ENCODE data around the gene MYF5.
"Not testable (repeated sequence)": the region's sequence is repeated elsewhere in the genome, so short reads cannot be mapped to it uniquely, and the experiment has no call there.

The MYF5 gene

DNA sequence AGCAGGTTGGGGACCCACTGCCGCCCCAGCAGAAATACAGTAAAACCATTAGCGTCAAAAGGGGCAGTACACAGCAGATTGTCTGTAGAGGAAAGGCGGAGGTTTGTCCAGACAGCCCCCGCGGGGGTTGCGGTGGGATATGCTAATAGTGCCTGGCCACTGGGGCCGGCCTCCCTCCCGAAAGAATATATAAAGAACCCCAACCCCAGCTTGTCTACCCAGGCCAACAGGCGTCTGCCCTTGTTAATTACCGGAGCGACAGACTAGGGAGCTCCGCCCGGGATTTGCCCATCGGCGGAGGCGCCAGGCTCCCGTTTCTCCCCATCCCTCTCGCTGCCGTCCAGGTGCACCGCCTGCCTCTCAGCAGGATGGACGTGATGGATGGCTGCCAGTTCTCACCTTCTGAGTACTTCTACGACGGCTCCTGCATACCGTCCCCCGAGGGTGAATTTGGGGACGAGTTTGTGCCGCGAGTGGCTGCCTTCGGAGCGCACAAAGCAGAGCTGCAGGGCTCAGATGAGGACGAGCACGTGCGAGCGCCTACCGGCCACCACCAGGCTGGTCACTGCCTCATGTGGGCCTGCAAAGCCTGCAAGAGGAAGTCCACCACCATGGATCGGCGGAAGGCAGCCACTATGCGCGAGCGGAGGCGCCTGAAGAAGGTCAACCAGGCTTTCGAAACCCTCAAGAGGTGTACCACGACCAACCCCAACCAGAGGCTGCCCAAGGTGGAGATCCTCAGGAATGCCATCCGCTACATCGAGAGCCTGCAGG lies at the start of gene MYF5:
Gene MYF5 (plus strand): TSS at position 217 of the 774 bp plus-strand sequence. CDS start 152 bp downstream, at position 369.
- DNase-seq, result no peak

- no peak for DNase-seq
Measured at GRCh38 chr12:80670214-80670613, 46.5 kb upstream of the MYF5 start.

- not testable (repeated sequence) for DNase-seq
Measured at GRCh38 chr12:80676042-80676636, 40.6 kb upstream of the MYF5 start.

GRCh38 chr12:80676856-80677255 lies 39.9 kb upstream of the MYF5 start:
- no peak for DNase-seq

- DNase-seq, result no peak
Measured at GRCh38 chr12:80677994-80678393, 38.7 kb upstream of the MYF5 start.

GRCh38 chr12:80679346-80680131 lies 37.2 kb upstream of the MYF5 start:
- no peak for DNase-seq

- DNase-seq, result no peak
Measured at GRCh38 chr12:80681287-80681686, 35.4 kb upstream of the MYF5 start.

GRCh38 chr12:80681786-80682185 lies 34.9 kb upstream of the MYF5 start:
- DNase-seq, result no peak

DNA sequence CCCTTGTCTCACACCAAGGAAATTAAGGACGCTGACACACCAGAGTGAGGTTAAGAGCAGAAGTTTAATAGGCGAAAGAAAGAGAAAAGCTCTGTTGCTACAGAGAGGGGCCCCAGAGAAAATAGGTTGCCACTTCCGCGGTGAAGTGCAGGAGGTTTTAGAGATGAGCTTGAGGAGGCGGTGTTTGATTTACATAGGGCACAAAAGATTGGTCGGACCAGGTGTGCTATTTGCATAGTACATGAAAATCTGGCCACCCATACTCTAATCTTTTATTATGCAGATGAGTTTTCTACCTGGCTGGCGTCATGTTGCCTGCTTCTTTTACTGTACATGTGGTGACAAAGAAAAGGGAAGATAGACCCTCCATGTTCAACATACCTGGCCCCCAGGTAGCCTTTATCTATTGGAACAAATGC lies 32.6 kb upstream of the MYF5 start:
- DNase-seq, result no peak

DNA sequence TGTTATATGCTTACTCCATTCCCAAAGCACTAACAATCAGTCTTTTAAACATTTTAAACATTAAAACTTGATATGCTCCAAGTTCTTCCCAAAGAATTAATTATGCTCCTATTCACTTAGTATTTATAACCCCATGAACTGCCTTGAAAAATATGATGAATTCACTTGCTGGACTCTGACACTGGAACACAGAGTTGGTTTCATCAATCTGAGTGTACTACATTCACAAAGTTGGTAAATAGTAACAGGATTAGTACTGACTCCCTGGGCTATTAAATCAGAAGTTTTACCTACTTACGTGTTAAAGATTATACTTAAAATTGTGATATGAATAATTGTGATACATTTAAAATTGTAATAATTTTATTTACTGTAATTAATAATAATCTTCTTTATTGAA lies 26.6 kb upstream of the MYF5 start:
- DNase-seq, result no peak

- no peak for DNase-seq
Measured at GRCh38 chr12:80690513-80690912, 26.2 kb upstream of the MYF5 start.

DNA sequence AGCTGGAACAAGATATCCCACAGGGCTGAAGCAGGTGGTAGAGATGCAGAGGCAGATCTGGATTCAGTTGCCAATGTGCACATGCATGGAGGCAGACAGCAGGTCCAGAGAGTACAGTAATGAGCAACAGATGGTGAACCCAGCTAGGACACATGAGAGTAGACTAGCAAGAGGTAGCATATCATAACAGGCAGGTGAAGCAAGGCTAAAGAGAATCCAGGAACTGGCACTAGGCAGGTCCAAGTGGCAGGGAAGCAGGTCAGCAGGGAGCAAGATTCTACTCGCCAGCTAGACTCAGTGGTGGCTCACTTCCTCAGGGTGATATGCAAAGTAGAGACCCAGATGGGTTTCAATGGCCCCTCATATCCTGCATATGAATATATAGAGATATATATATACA lies 24.6 kb upstream of the MYF5 start:
- no peak for DNase-seq

- no peak for DNase-seq
Measured at GRCh38 chr12:80697270-80697887, 19.3 kb upstream of the MYF5 start.

GRCh38 chr12:80698256-80698655 lies 18.5 kb upstream of the MYF5 start:
- no peak for DNase-seq

DNA sequence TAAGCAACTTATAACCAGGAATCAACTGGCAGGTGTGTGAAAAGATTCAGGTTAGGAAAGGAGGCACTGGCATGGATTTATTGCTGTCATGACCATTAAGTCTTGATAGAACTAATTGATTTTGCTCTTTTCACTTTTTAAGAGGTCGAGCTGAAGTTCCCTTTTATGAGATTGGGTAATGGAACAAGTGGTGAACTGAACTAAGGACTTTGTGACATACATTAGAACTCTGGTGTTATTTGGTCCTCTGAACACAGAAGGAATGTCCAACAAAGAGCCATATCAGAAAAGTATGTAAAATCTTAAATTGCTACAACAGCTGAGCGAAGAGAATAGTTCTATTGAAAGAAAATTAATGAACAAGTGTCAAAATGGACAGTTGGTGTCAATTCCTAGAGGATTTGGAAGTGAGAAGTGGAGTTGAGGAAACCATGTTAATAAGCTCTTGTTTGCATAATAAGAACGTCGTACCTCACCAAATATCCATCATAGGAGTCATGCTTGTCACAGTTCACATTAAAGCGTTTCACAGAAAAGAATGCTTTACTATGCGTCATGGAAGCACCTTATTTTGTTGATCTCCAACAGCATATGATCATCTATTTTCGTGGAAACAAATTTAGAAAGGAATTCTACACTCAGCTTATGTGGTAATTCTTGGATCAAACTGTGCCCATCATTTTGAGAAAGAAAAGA lies 17.7 kb upstream of the MYF5 start:
- no peak for DNase-seq

DNA sequence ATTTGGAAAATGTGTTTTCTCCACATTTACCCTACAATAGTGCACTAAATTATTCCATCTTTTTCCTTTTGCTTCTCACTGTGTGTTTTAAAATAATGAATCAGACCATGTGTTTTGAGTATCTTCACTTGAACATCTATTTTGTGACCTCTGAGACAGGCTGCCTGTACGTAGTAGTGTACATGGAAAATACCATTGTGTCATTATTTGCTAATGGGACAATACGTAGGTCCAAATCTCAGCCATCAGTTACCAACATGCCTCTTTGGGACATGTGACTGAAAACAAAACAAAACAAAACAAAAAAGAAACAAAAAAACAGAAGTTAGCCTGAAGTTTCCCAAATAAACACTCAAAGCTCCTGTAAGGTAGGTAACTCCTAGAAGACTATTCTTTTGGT lies 16.4 kb upstream of the MYF5 start:
- no peak for DNase-seq

DNA sequence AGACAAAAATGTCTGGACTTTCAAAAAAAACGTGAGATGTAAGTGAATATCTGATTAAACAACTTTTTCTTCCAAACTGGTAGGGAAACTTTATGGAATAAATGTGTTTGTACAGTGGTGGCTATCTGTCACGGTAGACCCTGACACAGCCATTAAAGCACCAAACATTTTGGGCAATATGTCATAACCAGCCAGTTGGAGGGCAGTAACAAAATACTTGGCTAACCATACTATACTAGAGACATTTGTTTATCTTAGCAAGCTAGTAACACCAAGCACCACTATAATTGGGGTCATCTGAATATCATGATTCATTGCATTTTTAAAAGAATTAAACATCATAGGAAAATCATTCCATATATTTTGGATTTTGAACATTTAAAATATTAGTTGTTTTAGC lies 15.3 kb upstream of the MYF5 start:
- no peak for DNase-seq

DNA sequence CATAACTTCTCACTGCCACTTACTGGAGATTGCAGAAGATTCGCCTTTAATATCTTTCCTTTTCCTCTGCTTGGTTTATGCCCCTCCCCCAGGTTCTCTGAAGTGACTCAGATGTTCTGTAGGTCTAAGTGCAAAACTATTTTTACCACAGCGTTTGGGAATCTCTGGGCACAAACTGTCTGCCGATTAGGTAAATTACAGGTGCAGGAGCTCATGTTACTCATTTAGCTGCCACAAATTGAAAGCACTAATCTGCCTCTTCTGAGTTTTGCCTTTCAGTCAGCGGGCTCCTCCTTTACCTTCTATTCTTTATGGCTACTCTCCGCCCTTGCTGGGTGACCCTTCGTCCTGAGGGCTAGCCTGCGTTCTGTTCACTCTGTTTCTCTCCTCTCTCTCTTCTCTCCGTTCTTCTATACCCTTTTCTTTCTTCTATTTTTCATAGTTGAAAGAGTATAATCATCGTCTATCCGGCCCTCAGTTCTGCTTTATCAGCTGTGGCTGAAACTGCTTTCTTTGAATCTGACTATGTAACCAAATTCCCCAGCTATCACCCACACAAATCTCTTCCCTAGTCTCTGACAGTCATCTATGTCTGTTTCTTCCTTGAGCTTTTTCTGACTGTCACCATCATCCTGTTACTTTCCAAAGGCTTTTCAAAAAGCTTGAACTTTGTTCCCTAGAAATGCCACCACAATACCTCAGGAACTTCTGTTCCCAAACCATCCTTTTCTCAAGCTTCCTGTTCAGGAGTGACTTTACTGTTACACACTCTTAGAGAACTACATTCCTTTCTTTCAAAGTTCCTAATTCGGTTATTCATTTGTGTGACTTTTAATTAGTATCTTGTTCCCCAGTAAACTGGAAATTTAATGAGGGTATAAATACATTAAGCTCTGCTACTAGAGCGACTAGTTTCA lies 13.6 kb upstream of the MYF5 start:
- DNase-seq, result no peak

DNA sequence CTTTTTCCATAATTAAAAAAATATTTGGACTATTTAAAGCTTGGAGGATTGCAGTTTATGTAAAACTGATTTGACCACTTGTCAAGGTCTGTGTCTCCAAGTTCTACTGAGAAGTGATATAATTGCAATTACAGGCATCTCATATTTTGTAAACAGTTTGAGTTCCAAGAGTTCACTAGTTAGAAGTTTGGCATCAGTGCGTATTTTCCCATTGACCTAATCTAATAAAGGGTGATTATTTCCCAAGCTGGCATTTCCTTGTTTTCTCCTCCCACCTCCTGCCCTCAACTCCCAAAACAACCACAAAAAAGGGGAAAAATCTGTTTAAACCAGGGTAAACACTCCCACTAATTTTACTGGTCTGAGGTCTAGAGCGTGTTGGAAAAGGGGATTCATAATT lies 12.3 kb upstream of the MYF5 start:
- no peak for DNase-seq

- no peak for DNase-seq
Measured at GRCh38 chr12:80707126-80707829, 9.4 kb upstream of the MYF5 start, which contains the start of gene MYF6. TSS of gene MYF6 (plus strand) at chr12:80707634. CDS start at chr12:80707720, 86 bp downstream.

DNA sequence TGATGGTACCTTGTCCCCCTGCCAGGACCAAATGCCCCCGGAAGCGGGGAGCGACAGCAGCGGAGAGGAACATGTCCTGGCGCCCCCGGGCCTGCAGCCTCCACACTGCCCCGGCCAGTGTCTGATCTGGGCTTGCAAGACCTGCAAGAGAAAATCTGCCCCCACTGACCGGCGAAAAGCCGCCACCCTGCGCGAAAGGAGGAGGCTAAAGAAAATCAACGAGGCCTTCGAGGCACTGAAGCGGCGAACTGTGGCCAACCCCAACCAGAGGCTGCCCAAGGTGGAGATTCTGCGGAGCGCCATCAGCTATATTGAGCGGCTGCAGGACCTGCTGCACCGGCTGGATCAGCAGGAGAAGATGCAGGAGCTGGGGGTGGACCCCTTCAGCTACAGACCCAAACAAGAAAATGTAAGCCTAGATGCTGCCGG lies 8.9 kb upstream of the MYF5 start:
- DNase-seq, result no peak
